PFSK-1 (cell line): ENCODE data around the gene BCAP29.

Experiments used
- FOXP2 ChIP-seq: optimal IDR thresholded peaks from 2 replicates; pipeline ENCODE3; 2011; ENCODE audit warnings: borderline replicate concordance, control low read depth, inconsistent platforms; ENCODE audit not compliant: insufficient read depth; ENCODE audit errors: extremely low read length, extremely low read depth
- POLR2AphosphoS5 ChIP-seq: IDR thresholded peaks from 2 replicates; pipeline ENCODE4 v1.6.1; 2012; ENCODE audit warnings: low read depth, mild to moderate bottlenecking, control low read depth, low read length, moderate library complexity
- SIN3A ChIP-seq: IDR thresholded peaks from 2 replicates; pipeline ENCODE4 v1.6.1; 2012; ENCODE audit warnings: mild to moderate bottlenecking, low read length, moderate library complexity, borderline replicate concordance; ENCODE audit not compliant: insufficient read depth
- TAF1 ChIP-seq: IDR thresholded peaks from 2 replicates; pipeline ENCODE4 v1.6.1; 2012; ENCODE audit warnings: low read length, control low read depth, borderline replicate concordance; ENCODE audit not compliant: insufficient read depth
- TF ChIP-seq, protein P1 (sequence below), 2 experiments: IDR thresholded peaks; 2 replicates each; pipeline versions ENCODE4 v1.6.1 to v1.8.0; 2011 to 2012; ENCODE audit warnings: low read depth in 2 of 2, low read length in 2 of 2, control low read depth in 1 of 2, inconsistent platforms in 1 of 2, mild to moderate bottlenecking in 1 of 2, moderate library complexity in 1 of 2; ENCODE audit not compliant: insufficient read depth in 1 of 2

The BCAP29 gene

DNA sequence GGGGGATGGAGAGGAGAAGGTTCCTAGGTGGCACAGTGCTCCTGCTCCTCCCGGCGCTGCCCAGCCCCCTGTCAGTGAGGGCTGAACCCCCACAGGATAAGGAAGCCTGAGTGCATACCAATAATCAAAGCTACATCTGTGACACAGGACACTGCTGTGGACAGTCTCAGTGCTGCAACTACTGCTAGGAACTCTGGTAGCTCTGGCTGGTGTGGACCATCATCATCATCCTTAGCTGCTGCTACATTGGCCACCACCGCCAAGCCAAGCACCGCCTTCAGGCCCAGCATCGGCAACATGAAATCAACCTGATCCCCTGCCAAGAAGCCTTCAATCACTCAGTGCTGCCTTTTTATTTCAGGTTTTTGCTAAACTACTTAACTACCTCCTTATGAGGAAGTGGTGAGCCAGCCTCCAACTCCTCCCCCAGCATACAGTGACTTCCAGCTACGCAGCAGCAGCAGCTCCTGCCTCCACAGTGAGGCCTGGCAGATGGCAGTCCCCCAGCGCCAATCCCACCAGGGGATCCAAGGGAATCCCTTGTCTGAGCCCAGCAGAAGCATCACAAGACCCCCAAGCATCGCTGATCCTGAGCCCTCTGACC, 48.5 kb downstream of the BCAP29 start:
- no peak for TF ChIP-seq TAF1
- no peak for TF ChIP-seq SIN3A
- TF ChIP-seq FOXP2, result no peak
- TF ChIP-seq, protein P1, sequence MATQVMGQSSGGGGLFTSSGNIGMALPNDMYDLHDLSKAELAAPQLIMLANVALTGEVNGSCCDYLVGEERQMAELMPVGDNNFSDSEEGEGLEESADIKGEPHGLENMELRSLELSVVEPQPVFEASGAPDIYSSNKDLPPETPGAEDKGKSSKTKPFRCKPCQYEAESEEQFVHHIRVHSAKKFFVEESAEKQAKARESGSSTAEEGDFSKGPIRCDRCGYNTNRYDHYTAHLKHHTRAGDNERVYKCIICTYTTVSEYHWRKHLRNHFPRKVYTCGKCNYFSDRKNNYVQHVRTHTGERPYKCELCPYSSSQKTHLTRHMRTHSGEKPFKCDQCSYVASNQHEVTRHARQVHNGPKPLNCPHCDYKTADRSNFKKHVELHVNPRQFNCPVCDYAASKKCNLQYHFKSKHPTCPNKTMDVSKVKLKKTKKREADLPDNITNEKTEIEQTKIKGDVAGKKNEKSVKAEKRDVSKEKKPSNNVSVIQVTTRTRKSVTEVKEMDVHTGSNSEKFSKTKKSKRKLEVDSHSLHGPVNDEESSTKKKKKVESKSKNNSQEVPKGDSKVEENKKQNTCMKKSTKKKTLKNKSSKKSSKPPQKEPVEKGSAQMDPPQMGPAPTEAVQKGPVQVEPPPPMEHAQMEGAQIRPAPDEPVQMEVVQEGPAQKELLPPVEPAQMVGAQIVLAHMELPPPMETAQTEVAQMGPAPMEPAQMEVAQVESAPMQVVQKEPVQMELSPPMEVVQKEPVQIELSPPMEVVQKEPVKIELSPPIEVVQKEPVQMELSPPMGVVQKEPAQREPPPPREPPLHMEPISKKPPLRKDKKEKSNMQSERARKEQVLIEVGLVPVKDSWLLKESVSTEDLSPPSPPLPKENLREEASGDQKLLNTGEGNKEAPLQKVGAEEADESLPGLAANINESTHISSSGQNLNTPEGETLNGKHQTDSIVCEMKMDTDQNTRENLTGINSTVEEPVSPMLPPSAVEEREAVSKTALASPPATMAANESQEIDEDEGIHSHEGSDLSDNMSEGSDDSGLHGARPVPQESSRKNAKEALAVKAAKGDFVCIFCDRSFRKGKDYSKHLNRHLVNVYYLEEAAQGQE (IDR thresholded peaks at IDR 0.05; ENCODE audit: insufficient read depth in 1 of 2, low read depth in 2 of 2, low read length in 2 of 2), result no peak
- no peak for TF ChIP-seq POLR2AphosphoS5

DNA sequence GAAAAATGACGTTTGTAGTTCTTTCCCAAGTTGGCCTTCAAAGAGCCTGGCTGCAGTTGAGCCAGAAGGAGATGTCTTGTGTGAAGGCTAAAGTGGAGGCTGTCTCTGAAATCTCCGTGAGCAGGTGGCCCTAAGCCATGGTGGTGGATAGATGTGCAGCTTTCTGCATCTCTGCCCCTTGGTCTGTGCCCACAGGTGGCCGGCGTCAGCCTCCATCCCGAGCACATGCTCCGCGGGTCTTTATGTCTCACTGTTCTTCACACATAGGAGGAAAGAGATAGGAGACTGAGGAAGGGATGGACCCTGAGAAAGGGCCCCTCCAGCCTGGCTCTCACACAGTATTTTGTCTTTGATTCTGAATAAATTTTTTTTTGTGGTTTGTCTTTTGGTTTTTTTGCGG, 50.3 kb downstream of the BCAP29 start:
- TF ChIP-seq, protein P1 (IDR thresholded peaks at IDR 0.05; ENCODE audit: insufficient read depth in 1 of 2, low read depth in 2 of 2, low read length in 2 of 2), result no peak

- TF ChIP-seq FOXP2 (no peak), SIN3A (no peak), TAF1 (no peak), POLR2AphosphoS5 (no peak)
These were observed 51.8 kb downstream of the BCAP29 start for GRCh38 chr7:107631588-107632491.

- TF ChIP-seq FOXP2 (no peak), SIN3A (no peak), POLR2AphosphoS5 (no peak), TAF1 (no peak)
- TF ChIP-seq, protein P1 (IDR thresholded peaks at IDR 0.05; ENCODE audit: insufficient read depth in 1 of 2, low read depth in 2 of 2, low read length in 2 of 2), result no peak
These were observed 52.4 kb downstream of the BCAP29 start for GRCh38 chr7:107632492-107632865.

GRCh38 chr7:107638594-107638993, 58.5 kb downstream of the BCAP29 start:
- TF ChIP-seq, protein P1 (IDR thresholded peaks at IDR 0.05; ENCODE audit: insufficient read depth in 1 of 2, low read depth in 2 of 2, low read length in 2 of 2), result no peak
- TF ChIP-seq SIN3A (no peak), TAF1 (no peak), FOXP2 (no peak), POLR2AphosphoS5 (no peak)
